ENCODE results near the gene CYB561A3.
"Not testable (repeated sequence)": the region's sequence is repeated elsewhere in the genome, so short reads cannot be mapped to it uniquely, and the experiment has no call there.

The CYB561A3 gene

GRCh38 chr11:61401573-61401972 is 39.9 kb upstream of the CYB561A3 start:
- no peak for TF ChIP-seq CTCF (conservative IDR thresholded peaks at IDR 0.05; ENCODE audit: control insufficient read depth, insufficient read depth, low read depth, low read length)
- DNase-seq (ENCODE audit: low read depth), result no peak
- H3K4me3 ChIP-seq (ENCODE audit: control insufficient read depth, low read depth, low read length), result no peak overlapping the region

- DNase-seq (ENCODE audit: low read depth), result no peak
- no peak overlapping the region for H3K4me3 ChIP-seq (ENCODE audit: control insufficient read depth, low read depth, low read length)
- no peak for TF ChIP-seq CTCF (conservative IDR thresholded peaks at IDR 0.05; ENCODE audit: control insufficient read depth, insufficient read depth, low read depth, low read length)
These were observed 39.5 kb upstream of the CYB561A3 start for GRCh38 chr11:61401173-61401572.

GRCh38 chr11:61392981-61393595 is 31.4 kb upstream of the CYB561A3 start:
- peak overlapping the region; percentile 86 for H3K4me3 ChIP-seq (ENCODE audit: control insufficient read depth, low read depth, low read length)
- peak; percentile 21 for DNase-seq (ENCODE audit: low read depth)
- peak; percentile 23 for TF ChIP-seq CTCF (conservative IDR thresholded peaks at IDR 0.05; ENCODE audit: control insufficient read depth, insufficient read depth, low read depth, low read length)

GRCh38 chr11:61390161-61390560 is 28.5 kb upstream of the CYB561A3 start:
- no peak for DNase-seq (ENCODE audit: low read depth)
- TF ChIP-seq CTCF (conservative IDR thresholded peaks at IDR 0.05; ENCODE audit: control insufficient read depth, insufficient read depth, low read depth, low read length), result no peak
- H3K4me3 ChIP-seq (ENCODE audit: control insufficient read depth, low read depth, low read length), result no peak overlapping the region

- peak; percentile 62 for DNase-seq (ENCODE audit: low read depth)
- no peak overlapping the region for H3K4me3 ChIP-seq (ENCODE audit: control insufficient read depth, low read depth, low read length)
- TF ChIP-seq CTCF (conservative IDR thresholded peaks at IDR 0.05; ENCODE audit: control insufficient read depth, insufficient read depth, low read depth, low read length), result peak; percentile 67
These were observed 22.9 kb upstream of the CYB561A3 start for GRCh38 chr11:61384271-61385242.

GRCh38 chr11:61383859-61384258 is 22.2 kb upstream of the CYB561A3 start:
- DNase-seq (ENCODE audit: low read depth); H3K4me3 ChIP-seq (ENCODE audit: control insufficient read depth, low read depth, low read length): not testable (repeated sequence)

- DNase-seq (ENCODE audit: low read depth), result no peak
- no peak for TF ChIP-seq CTCF (conservative IDR thresholded peaks at IDR 0.05; ENCODE audit: control insufficient read depth, insufficient read depth, low read depth, low read length)
- no peak overlapping the region for H3K4me3 ChIP-seq (ENCODE audit: control insufficient read depth, low read depth, low read length)
These were observed 19.2 kb upstream of the CYB561A3 start for GRCh38 chr11:61380884-61381283.

Data from fibroblast of mammary gland (primary cell).